T1000 (cell line): ENCODE data around the gene SLC28A1.
A peak's percentile ranks its signal among the peaks of the same experiment; 100 is the strongest.

Experiments used
- DNase-seq: peaks from one replicate; lab custom pipeline; 2025; ENCODE audit warnings: mixed read lengths; lab: John Stamatoyannopoulos, UW

The SLC28A1 gene

GRCh38 chr15:84883916-84884781, at the start of gene SLC28A1:
Gene SLC28A1, plus strand, starts transcription at chr15:84884662. Its CDS starts 3,099 bp downstream, at chr15:84887761.
- no peak for DNase-seq

GRCh38 chr15:84834969-84835368, 49.5 kb upstream of the SLC28A1 start:
- DNase-seq = no peak

DNA sequence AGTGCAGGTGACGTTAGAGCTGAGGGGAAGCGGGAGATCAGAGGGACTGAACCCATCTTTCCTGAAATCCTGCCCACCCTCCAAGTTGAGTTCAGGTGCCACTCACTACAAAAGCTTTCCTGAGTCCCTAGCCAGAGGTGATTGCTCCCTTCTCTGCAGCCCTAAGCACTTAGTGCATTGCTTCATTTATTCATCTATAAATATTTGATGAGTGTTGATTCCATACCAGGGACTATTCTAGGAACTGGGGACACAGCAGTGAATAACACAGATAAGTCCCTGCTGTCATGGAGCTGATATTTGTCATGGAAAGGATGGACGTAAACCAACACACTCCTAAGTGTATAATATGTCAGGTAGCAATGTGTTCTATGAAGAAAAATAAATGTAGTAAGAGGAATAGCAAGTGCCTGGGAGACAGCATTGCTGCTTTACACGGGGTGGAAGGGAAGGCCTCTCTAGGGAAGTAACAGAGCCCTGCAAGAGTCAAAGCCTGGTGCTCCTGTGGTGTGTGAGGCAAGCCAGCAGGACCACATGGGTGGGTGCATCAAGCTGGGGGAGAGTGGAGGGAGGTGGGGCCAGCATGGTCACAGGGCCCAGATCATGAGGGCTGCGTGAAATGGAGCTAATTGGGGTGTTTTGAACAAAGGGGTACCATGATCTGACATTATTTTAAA, 48.7 kb upstream of the SLC28A1 start:
- DNase-seq = no peak

DNA sequence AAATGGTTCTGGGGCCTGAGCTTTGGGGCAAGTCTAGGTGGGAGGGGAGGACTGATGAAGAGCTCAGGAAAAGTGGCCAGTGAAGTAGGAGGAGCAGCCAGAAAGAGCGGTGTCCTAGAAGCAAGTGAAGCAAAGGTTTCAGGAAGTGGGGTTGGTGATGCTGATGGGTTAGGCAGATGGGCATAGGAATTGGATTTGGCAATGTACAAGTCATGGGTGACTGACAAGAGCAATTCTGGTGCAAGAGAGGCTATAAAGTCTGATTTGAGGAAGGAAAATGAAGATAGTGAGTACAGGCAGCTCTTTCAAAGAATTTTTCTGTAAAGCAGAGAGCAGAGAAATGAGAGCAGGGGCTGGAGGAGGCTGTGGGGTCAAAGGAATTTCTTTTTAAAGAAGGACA, 47.6 kb upstream of the SLC28A1 start:
- no peak for DNase-seq

DNA sequence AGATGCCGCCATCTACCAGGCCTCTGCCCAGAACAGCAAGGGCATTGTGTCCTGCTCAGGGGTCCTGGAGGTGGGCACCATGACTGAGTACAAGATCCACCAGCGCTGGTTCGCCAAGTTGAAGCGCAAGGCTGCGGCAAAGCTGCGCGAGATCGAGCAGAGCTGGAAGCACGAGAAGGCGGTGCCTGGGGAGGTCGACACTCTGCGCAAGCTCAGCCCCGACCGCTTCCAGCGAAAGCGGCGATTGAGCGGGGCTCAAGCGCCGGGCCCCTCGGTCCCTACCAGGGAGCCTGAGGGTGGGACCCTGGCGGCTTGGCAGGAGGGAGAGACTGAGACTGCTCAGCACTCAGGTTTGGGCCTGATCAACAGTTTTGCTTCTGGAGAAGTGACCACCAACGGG, 44.7 kb upstream of the SLC28A1 start:
- no peak for DNase-seq

GRCh38 chr15:84840255-84840654, 44.2 kb upstream of the SLC28A1 start:
- DNase-seq = no peak

GRCh38 chr15:84840741-84841429, 43.6 kb upstream of the SLC28A1 start:
- no peak for DNase-seq

- DNase-seq = no peak
Observed at GRCh38 chr15:84842781-84843180, 41.7 kb upstream of the SLC28A1 start.

DNA sequence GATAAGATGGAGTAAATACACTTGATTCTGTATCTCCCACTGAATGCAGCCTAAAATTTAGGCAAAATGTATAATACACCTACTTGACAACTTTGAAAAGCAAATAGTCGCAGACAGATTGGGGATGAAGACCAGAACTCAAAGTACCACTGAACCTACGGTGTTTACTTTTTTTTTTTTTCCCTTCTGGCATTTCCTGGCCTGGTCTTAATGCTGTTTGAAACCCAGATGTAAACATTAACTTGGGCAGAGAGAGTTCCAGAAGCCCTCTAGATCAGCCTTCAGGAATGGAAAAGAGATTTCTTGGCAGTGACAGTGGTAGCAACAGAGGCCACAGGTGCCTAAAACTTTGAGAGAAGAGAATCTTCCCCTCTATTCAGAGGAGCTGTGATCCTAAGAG, 39.5 kb upstream of the SLC28A1 start:
- no peak for DNase-seq

GRCh38 chr15:84845631-84846030, 38.8 kb upstream of the SLC28A1 start:
- DNase-seq = peak; percentile 37

- no peak for DNase-seq
Observed at GRCh38 chr15:84846269-84846668, 38.2 kb upstream of the SLC28A1 start.

GRCh38 chr15:84847382-84847781, 37.1 kb upstream of the SLC28A1 start:
- no peak for DNase-seq

DNA sequence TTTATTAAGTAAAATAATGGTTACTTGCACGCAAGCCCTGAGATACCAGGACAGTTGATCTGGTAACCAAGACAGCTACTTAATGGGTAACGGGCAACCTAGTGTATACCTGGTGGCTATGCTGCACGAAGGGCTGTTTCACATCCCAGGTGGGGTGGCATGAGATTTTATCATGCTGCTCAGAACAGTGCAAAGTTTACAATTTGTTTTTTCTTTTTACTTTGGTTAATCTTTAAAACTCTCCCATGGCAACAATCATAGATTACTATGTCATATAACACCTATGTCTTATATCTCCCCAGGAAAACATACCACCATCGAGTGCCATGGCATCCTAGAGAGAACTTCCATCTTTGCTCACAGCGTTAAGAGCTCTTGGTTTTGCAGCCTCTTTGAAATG, 32.2 kb upstream of the SLC28A1 start:
- DNase-seq = no peak

DNA sequence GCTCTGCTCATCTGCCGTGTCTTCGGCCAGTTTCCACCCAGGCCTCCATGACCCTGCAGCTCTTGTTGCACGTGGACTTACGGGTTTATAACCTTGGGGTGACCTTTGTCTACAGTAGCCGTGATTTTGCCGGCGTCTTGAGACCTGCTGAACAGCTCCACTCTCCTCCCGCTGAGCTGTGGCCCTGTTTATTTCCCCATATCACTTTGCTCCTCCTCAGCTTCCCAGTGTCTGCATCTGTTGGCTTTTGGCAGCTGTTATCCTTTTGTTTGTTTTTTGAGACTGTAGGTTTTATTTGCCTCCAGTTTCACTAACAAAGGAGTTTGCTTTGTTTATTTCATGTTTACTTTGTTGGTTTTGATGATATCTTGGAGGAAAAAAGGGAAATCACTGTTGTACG, 29.3 kb upstream of the SLC28A1 start:
- no peak for DNase-seq

GRCh38 chr15:84855765-84856164, 28.7 kb upstream of the SLC28A1 start:
- no peak for DNase-seq

DNA sequence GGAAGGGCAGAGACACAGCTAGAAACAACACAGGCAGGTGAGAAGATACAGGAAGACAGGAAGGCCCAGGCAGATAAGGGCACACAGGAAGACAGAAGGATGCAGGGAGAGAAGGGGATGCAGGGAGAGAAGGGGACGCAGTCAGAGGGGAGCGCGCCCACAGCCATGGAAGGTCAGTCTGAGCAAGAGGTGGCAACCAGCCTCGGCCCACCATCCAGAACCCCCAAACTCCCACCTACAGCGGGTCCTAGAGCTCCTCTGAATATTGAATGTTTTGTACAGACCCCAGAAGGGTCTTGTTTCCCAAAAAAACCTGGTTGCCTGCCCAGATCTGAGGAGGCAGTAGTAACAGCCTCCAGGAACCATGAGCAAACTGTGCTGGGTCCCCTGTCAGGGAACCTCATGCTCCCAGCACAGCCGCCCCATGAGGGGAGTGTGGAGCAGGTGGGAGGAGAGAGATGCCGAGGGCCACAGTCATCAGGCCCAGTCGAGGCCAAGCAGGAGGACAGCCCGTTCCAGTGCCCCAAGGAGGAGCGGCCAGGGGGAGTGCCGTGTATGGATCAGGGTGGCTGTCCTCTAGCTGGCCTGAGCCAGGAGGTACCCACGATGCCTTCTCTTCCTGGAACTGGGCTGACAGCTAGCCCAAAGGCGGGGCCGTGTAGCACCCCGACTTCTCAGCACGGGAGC, 27.6 kb upstream of the SLC28A1 start:
- no peak for DNase-seq

GRCh38 chr15:84857418-84858004, 27.0 kb upstream of the SLC28A1 start:
- DNase-seq = no peak

DNA sequence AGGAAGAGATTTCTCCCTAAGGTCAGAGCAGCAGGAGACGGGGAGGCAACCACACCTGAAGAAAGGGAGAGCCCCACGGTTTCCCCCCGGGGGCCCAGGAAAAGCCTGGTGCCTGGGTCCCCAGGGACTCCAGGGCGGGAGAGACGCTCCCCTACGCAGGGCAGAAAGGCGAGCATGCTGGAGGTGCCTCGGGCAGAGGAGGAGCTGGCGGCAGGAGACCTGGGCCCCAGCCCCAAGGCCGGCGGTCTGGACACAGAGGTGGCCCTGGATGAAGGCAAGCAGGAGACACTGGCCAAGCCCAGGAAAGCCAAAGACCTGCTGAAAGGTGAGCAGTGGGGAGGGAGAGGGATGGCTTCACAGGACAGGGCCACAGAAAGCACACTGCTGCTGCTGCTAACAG, 26.2 kb upstream of the SLC28A1 start:
- DNase-seq = no peak

GRCh38 chr15:84859144-84859543, 25.3 kb upstream of the SLC28A1 start:
- DNase-seq = no peak

GRCh38 chr15:84859651-84860050, 24.8 kb upstream of the SLC28A1 start:
- no peak for DNase-seq

DNA sequence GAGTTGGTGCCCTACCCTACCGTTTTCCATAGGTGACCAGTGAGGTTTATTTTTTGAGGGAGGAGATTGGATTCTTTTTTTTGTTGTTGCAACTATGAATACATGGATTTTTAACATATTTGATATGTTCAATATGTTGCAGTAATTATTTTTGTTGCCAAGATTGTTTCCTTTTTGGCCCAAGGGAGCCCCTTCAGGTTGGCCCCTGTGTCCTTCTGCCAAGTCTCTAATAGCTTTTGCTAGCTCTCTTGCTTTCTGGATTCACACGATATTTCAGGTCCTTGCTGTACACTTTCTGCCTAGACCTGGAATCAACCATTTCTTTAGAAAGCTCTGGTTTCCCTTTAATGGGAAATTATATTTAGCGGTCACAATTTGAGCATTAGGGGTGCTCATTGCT, 22.7 kb upstream of the SLC28A1 start:
- DNase-seq = no peak
